ENCODE data around the gene KLLN. TPM values are rescaled to one million over a fixed set of nuclear protein-coding genes. Genes with fewer than 3 reads are reported as not detected.
A peak's percentile ranks its signal among the peaks of the same experiment; 100 is the strongest.
"Not testable (repeated sequence)": the region's sequence is repeated elsewhere in the genome, so short reads cannot be mapped to it uniquely, and the experiment has no call there.

Gene KLLN
- total RNA-seq, 1 experiment from 2014 or later, result 0.77 TPM

DNA sequence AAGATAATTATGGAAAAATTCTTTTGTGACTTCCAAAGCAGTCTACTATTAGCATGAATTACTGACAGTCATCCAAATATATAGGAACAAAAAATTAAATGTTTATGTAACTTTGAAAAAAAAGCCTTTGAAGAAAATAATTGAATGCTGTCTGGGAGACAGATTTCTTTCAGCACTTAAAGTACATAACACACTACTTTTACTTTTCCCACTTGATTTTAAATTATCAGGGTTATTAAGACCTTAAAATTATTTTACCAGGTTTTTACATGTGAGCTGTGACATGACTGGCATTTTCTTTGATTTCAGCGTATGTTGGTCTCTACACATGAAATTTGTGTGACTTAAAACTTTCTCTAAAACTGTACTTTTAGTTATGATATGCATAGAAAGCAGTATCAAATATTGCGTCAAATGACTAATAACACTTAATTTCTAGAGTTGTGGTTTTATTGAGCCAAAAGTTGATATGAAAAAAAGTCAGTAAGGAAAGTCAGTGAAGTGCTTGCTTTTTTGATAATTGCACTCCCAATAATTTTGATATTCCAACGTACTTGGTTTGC lies 3.2 kb upstream of the KLLN start:
- DNase-seq (ENCODE audit: low read depth), result no peak

DNA sequence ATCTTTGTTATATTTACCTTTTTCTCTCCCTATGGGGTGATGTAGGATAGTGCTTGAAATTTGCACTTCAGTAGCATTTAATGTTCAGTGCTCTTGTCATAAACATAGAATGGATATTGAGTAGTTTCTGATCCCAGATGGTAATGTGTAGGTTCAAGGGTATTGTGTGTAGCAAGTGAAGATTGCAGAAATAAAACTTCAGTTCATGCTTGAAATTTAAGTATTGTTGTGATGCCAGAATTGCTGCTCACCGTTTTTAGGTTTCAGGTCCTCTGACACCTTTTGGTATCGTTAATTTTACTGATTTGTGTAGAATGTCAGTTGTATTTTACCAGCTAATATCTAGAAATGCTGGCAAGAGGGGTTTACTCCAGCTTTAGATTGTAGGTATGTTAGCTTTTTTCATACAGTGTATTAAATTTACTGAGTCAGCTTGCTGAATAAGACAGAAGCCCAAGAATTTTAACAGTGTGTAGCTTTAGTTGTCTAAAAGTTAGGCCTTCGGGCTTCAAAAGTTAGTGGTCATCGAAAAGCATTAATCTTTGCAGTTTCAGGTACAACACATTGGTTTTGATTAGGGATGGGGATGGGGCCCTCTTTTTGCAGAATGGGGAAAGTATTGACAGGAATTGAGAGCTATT lies 2.0 kb upstream of the KLLN start:
- DNase-seq (ENCODE audit: low read depth), result peak; percentile 31

DNA sequence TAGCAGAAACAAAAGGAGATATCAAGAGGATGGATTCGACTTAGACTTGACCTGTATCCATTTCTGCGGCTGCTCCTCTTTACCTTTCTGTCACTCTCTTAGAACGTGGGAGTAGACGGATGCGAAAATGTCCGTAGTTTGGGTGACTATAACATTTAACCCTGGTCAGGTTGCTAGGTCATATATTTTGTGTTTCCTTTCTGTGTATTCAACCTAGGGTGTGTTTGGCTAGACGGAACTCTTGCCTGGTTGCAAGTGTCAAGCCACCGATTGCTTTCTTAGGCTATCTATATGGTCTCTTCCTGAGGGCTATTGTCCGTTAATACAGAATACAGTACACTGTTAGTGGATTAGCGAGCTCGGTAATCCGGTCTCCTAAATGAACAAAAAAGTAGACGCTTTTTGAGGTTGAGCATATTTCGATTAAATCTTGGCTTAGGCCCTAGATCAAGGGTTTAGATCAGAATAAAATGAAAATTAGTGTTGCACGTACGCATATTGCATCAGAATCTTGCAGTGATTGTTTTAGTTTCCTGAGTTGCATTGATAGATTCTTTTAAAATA lies 1.2 kb upstream of the KLLN start:
- no peak for DNase-seq (ENCODE audit: low read depth)

DNA sequence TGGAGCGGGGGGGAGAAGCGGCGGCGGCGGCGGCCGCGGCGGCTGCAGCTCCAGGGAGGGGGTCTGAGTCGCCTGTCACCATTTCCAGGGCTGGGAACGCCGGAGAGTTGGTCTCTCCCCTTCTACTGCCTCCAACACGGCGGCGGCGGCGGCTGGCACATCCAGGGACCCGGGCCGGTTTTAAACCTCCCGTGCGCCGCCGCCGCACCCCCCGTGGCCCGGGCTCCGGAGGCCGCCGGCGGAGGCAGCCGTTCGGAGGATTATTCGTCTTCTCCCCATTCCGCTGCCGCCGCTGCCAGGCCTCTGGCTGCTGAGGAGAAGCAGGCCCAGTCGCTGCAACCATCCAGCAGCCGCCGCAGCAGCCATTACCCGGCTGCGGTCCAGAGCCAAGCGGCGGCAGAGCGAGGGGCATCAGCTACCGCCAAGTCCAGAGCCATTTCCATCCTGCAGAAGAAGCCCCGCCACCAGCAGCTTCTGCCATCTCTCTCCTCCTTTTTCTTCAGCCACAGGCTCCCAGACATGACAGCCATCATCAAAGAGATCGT lies 690 bp upstream of the KLLN start:
- DNase-seq (ENCODE audit: low read depth), result not testable (repeated sequence)

DNA sequence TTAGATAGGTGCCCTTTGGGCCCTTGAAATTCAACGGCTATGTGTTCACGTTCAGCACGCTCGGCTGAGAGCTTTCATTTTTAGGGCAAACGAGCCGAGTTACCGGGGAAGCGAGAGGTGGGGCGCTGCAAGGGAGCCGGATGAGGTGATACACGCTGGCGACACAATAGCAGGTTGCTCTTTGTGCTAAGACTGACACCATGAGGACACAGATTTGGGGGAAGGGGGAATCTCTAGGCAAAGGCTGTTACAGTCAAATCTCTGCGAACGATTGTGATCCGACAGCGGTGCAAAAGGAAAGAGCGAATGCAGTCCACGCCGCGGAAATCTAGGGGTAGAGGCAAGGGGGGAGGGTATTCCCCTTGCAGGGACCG lies 667 bp downstream of the KLLN start:
- no peak for DNase-seq (ENCODE audit: low read depth)

DNA sequence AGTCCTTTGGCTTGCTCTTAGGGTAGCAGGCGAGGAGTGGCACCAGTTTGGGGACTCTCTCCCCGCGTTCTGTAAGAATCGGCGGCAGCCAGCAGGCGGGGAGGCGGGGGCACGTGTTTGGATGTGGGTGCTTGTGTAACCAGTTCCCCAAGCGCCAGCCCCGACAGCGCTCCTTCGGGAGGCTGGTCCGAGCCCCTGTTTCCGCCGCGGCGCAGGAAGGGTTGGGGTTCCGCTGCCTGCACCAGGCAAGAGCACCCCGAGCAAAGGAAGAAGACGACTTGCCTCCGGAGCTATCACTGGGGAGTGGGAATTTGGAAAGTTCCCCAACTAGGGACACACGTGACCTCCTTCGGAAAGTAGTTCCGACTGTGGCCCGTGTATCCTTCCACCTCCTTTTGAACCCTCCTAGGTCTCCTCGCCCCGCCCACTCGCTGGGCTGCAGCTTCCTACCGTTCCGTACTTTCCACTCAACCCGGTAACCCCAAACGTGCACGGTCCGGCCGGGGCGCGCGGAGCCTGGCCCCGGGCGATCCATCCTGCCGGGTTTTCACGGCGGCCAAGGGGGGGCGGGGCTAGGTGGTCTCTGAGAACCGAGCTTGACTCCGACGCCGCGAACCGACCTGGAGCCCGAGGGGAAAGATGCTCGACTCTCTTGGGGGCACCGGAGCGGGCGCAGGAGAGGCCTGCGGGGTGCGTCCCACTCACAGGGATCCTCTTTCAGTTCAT lies 1.2 kb downstream of the KLLN start:
- DNase-seq (ENCODE audit: low read depth), result no peak

DNA sequence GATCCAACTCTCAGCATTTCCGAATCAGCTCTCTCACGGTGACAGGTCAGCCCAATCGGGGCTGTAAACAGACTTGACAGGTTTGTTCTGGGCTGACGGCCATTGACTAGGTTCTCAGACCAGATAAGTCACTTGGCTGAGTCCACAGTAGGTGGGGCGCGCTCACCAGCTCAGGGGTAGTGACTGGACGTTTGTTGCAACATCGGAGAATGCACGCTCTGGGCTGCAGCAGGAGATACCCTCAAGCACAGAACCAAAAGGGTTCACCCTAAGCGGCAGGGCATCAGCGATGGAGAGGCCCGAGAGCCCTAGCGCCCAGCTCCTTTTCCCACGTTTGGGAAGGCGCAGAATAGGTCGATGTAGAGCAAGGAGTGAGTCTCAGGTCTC lies 1.8 kb downstream of the KLLN start:
- DNase-seq (ENCODE audit: low read depth), result no peak

DNA sequence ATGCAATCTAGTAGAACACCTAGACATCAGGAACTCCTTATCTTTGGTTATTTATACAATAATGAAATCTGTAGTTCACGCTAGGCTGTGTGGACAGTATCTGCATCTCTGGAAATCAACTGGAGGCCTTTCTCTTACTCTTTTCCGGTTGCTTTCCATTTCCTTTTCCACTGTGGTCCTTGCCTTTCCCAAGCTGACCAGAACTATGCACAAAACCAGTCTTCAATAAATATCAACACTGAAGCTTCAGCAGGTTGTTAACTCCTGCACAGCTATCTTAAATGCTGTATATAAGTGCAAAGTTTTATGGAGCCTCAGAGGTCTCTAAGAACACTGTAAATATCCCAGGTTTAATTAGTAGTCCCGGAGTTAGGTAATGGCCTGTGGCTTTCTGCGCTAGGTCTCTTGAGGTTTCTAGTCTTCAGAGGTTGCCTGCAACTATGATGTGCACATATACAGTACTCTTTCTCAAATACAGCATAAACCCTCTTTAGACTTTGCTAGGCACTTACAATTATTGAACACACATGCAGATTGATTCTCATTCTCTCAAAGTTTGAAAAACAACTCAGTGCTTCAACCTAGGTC lies 2.4 kb downstream of the KLLN start:
- DNase-seq (ENCODE audit: low read depth), result no peak

DNA sequence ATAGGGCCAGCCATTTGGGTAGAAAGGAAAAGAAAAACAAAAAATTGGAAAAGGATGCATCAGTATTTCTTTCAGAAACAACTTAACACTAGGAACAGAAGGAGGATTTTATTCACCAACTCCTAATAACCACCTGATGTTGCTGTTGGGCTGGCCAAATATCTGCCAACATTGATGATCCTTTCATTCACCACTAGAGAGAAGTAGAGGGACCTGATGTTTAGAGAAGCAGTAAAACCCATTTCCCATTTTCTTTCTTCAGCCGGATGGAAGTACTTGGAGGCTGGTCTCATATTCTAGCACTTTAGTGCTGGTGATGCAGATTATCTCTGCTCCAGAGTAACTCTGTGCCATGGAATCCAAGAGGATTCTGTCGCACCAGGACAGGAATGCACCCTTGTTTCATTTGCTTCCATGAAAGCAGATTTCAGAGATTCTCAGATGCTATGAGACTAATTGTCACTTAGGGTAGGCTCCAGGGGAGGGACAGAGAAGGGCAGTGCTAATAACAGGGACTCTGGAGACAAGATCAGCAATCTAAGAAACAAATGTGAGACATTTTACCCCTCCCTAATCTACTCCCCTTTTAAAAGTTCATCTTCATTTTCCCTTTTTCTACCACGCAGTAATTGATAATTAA lies 3.1 kb downstream of the KLLN start:
- peak; percentile 83 for DNase-seq (ENCODE audit: low read depth)

DNA sequence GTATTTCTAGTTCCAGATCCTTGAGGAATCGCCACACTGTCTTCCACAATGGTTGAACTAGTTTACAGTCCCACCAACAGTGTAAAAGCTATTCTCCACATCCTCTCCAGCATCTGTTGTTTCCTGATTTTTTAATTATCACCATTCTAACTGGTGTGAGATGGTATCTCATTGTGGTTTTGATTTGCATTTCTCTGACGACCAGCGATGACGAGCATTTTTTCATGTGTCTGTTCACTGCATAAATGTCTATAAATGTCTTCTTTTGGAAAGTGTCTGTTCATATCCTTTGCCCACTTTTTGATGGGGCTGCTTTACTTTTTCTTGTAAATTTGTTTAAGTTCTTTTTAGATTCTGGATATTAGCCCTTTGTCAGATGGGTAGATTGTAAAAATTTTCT lies 7.7 kb downstream of the KLLN start:
- not testable (repeated sequence) for DNase-seq (ENCODE audit: low read depth)

DNA sequence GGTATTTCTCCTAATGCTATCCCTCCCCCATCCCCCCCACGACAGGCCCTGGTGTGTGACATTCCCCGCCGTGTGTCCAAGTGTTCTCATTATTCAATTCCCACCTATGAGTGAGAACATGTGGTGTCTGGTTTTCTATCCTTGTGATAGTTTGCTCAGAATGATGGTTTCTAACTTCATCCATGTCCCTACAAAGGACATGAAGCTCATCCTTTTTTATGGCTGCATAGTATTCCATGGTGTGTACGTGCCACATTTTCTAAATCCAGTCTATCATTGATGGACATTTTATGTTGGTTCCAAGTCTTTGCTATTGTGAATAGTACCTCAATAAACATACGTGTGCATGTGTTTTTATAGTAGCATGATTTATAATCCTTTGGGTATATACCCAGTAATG lies 8.1 kb downstream of the KLLN start:
- not testable (repeated sequence) for DNase-seq (ENCODE audit: low read depth)

DNA sequence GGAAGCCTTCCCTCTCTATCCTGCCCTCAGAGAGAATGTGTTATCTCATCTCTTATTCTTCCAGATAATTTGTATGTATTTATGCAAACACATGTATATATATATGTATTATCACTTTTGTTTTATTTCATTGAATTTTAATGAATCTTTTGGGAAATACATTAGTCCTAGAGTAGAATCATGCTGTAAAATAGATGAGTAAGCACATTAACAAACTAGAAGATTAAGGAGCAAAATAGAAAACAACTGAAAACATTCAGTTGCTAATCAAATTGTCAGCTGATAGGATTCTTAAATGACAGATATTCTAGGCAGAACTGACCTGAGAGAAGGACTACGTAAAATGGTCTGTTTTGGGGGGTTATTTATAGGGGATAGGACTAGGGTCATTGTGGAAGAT lies 11.2 kb downstream of the KLLN start:
- DNase-seq (ENCODE audit: low read depth), result no peak

DNA sequence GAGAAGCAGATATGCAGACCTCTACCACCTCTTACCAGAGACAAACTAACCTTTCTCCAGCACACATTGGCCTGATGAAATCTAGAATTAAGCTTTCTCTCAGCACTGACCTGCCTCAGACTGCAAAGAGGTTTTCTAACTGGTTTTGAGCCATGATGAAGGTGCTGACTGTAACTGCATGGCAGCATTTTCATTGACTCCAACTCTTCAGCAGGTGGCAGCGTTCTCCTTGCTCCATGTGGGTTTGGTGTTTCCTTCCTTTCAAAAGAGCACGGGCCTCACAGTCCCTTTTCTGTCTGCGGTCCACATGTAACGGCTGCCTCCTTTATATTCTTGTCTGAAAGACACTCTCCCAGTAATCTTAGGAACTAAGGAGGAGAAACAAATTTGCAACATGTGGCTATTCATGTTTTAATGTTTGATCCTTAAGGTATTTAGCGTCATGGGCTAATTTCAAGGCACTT lies 12.6 kb downstream of the KLLN start:
- DNase-seq (ENCODE audit: low read depth), result peak; percentile 59

DNA sequence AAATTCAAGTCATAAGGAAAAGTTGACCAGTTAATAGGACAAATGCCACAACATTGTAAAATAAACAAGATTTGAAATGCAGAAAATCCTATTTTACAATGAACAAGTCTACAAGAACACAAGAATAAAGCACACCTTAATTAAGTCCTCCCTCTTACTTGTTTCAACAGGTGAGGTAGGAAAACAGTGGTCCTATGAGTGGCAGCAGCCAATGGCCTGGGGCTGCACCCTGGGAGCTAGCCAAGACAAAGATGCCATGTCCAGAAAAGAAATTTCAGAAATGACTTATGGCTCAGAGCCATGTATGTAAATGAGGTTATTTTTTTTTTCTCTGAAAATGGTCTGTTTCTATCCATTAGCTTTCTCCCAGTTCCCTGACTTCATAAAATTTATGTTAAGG lies 14.3 kb downstream of the KLLN start:
- DNase-seq (ENCODE audit: low read depth), result no peak

DNA sequence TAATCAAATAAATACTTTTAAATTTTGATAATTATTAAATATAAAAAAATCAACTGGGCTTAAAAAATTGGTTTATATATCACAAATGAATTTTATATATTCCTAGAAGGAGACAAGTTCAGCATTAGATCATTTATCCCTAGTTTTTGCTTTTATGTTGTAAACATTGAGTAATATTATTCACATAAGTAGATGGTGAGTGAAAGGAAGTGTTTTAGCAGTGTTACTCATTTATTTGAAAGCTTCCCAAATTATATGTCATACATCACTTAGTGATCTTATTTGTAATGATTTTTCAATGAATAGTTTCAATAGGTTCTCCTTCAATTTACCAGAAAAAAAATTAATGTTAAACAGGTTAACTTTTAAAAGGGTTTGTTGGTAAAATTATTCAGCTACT lies 15.8 kb downstream of the KLLN start:
- DNase-seq (ENCODE audit: low read depth), result no peak

DNA sequence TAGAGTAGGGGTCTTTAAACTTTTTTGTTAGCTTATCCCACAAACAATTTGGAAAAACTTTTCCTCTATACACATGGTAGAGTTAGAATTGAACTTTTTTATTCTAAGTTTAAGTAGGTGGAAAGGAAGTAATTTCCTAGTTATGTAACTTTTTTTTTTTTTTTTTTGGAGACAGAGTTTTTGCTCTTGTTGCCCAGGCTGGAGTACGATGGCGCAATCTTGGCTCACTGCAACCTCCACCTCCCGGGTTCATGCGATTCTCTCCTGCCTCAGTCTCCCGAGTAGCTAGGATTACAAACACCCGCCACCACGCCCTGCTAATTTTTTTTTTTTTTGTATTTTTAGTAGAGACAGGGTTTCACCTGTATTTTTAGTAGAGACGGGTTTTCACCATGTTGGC lies 16.6 kb downstream of the KLLN start:
- DNase-seq (ENCODE audit: low read depth), result not testable (repeated sequence)

DNA sequence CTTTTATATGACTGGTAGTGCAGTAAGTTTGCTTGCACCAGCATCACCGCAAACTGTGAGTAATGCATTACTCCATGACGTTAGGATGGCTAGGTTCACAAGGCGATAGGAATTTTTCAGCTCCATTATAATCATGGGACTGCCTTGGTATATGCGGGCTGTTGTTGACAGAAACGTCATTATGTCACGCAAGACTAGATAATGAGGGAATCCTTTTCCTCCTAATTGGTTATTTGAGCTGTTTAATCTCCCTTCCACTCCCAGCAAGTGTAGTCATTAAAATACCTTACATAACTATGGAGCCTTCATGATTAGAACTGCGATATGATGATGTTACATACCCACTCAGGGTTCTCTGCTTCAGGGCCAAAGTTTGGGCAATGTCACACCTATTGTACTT lies 17.3 kb downstream of the KLLN start:
- DNase-seq (ENCODE audit: low read depth), result peak; percentile 76

DNA sequence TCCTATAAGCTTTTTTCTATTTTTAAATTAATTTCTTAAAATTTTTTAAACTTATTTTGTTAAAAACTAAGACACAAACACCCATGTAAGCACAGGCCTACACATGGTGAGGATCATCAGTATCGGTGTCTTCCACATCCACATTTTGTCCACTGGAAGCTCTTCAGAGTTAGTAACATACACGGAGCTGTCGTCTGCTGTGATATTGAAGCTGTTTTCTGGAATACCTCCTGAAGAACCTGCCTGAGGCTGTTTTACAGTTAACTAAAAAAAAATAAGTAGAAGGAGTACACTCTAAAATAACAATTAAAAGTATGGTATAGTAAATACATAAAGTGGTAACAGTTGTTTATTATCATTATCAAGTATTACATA lies 17.7 kb downstream of the KLLN start:
- DNase-seq (ENCODE audit: low read depth), result no peak

DNA sequence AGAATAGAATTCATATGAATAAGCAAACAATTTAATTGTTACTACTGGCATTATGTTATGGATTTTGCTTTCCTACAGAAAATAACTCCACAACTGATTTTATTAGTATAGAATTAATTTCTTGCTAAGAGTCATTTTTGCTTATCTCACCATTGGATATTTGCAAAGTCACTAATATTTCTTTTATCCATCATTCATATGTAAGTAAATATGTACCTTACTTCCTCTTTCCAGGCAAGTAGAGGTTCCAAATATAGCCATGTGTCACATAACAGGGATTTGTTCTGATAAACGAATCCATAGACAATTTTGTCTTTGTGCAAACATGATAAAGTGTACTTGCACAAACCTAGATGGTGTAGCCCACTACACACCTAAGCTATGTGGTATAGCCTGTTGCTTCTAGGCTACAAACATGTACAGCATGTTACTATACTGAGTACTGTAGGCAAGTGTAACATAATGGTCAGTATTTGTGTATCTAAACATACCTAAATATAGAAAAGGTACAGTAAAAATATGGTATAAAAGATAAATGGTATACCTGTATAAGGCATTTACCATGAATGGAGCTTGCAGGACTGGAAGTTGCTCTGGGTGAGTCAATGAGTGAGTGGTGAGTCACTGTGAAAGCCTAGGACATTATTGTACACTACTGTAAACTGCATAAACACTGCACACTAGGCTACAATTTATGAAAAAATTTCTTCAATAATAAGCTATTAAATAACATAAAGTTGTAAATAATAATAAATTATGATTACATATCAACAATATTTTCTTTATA lies 18.3 kb downstream of the KLLN start:
- peak; percentile 77 for DNase-seq (ENCODE audit: low read depth)

DNA sequence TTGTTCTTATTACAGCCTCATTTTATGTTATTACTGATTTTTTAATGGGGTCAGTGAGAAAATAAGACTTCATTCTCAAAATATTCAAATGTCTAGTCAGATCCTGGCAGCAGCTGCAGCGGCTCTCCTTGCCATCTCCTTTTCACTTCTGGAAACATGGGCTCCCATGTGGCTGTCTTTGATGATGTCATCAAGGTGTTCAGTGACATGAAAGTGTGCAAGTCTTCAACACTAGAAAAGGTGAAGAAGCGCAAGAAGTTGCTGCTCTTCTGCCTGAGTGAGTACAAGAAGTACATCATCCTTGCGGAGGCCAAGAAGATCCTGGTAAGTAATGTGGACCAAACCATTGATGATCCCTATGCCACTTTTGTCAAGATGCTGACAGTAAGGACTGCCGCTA lies 19.6 kb downstream of the KLLN start:
- no peak for DNase-seq (ENCODE audit: low read depth)

All from HT1080 (cell line).